Loucy (cell line): Measurements from ENCODE around the gene ZNF791.

Experiments used
- H2AFZ ChIP-seq: fragments of 200-600 bp; sonication (generic); 2 replicates; pipeline ENCODE4 v1.6.0; 2016; ENCODE audit warnings: antibody characterized with exemption, mild to moderate bottlenecking, low read length, moderate library complexity
- H3F3A ChIP-seq: fragments of 200-600 bp; 2 replicates; pipeline ENCODE4 v1.6.0; 2016; ENCODE audit warnings: antibody characterized with exemption, low read depth, mild to moderate bottlenecking
- H3K27me3 ChIP-seq: fragments of 200-600 bp; sonication (generic); 2 replicates; pipeline ENCODE4 v1.6.1; 2014; ENCODE audit warnings: low read length, mild to moderate bottlenecking; ENCODE audit not compliant: insufficient read depth, poor library complexity, severe bottlenecking
- H3K36me3 ChIP-seq: fragments of 200-600 bp; sonication (generic); 2 replicates; pipeline ENCODE4 v1.6.1; 2016; ENCODE audit warnings: low read length; ENCODE audit not compliant: insufficient read depth
- H3K4me1 ChIP-seq: fragments of 200-600 bp; sonication (generic); 2 replicates; pipeline ENCODE4 v1.5.1; 2014; ENCODE audit warnings: low read length, mild to moderate bottlenecking; ENCODE audit not compliant: insufficient read depth, poor library complexity, severe bottlenecking
- H3K4me2 ChIP-seq: fragments of 200-600 bp; sonication (generic); 2 replicates; pipeline ENCODE4 v1.6.0; 2014; ENCODE audit warnings: antibody characterized with exemption, low read length, low read depth, mild to moderate bottlenecking; ENCODE audit not compliant: poor library complexity, severe bottlenecking
- H3K4me3 ChIP-seq: fragments of 200-600 bp; sonication (generic); 2 replicates; pipeline ENCODE4 v1.5.1; 2014; ENCODE audit warnings: low read length, mild to moderate bottlenecking, mixed read lengths; ENCODE audit not compliant: poor library complexity, severe bottlenecking
- H3K79me2 ChIP-seq: fragments of 200-600 bp; sonication (generic); 2 replicates; pipeline ENCODE4 v1.6.1; 2014; ENCODE audit warnings: low read length; ENCODE audit not compliant: insufficient read depth
- H3K9ac ChIP-seq: fragments of 200-600 bp; sonication (generic); 2 replicates; pipeline ENCODE4 v1.6.0; 2014; ENCODE audit warnings: mild to moderate bottlenecking, low read depth, low read length, moderate library complexity; ENCODE audit not compliant: poor library complexity, severe bottlenecking
- H3K9me2 ChIP-seq: fragments of 200-600 bp; sonication (generic); replicated peaks from 2 replicates; pipeline ENCODE4 v1.6.1; 2016; ENCODE audit warnings: low read depth, low read length, mixed read lengths
- H3K9me3 ChIP-seq: fragments of 200-600 bp; sonication (generic); 2 replicates; pipeline ENCODE4 v1.6.1; 2014; ENCODE audit warnings: mild to moderate bottlenecking, antibody characterized with exemption, low read length, low read depth; ENCODE audit not compliant: insufficient read depth
- H4K20me1 ChIP-seq: fragments of 200-600 bp; sonication (generic); 2 replicates; pipeline ENCODE4 v1.6.0; 2014; ENCODE audit warnings: antibody characterized with exemption, low read length, mild to moderate bottlenecking; ENCODE audit not compliant: insufficient read depth, poor library complexity, severe bottlenecking
- CTCF ChIP-seq: fragments of 200-600 bp; sonication (generic); conservative IDR thresholded peaks from 2 replicates; pipeline ENCODE4 v1.5.1; 2014; ENCODE audit warnings: mild to moderate bottlenecking, antibody characterized with exemption, low read length
- EZH2phosphoT487 ChIP-seq: fragments of 200-600 bp; IDR thresholded peaks from 2 replicates; pipeline ENCODE4 v1.6.1; 2018; ENCODE audit warnings: antibody characterized with exemption, mild to moderate bottlenecking, moderate library complexity, borderline replicate concordance

ZNF791 gene

GRCh38 chr19:12681074-12681987 lies 70.6 kb downstream of the ZNF791 start, which contains the start of gene DHPS:
TSS of gene DHPS (minus strand) at chr19:12681880. CDS start at chr19:12681766, 114 bp downstream.
- H3K4me1 ChIP-seq, result peaks cover 8% of the 10 kb centered on the region
- H3K27me3 ChIP-seq, result no peaks in the 10 kb centered on the region
- H3K79me2 ChIP-seq, result peaks cover 17% of the 10 kb centered on the region
- H3K9ac ChIP-seq, result peak within 1 kb of the TSS; percentile 89
- H3F3A ChIP-seq, result peaks cover 4% of the 10 kb centered on the region
- no peaks in the 10 kb centered on the region for H3K9me2 ChIP-seq
- peaks cover 11% of the 10 kb centered on the region for H4K20me1 ChIP-seq
- H3K9me3 ChIP-seq, result no peaks in the 10 kb centered on the region
- peak within 1 kb of the TSS; percentile 84 for H2AFZ ChIP-seq
- H3K36me3 ChIP-seq, result peaks cover 28% of the 10 kb centered on the region; the same call in 1 of the 2 replicates
- H3K4me3 ChIP-seq, result peak within 1 kb of the TSS; percentile 85
- H3K4me2 ChIP-seq, result peak within 1 kb of the TSS; percentile 65
- TF ChIP-seq CTCF (no peak), EZH2phosphoT487 (no peak)
